GM21367 (cell line): ENCODE results near the gene MRS2.
"Not testable (repeated sequence)": the region's sequence is repeated elsewhere in the genome, so short reads cannot be mapped to it uniquely, and the experiment has no call there.

Source experiments
- ATAC-seq: cut with Tn5 transposase; IDR thresholded peaks from one replicate; pipeline ENCODE4 v1.9.1; 2021; ENCODE audit not compliant: unreplicated experiment

MRS2 gene

GRCh38 chr6:24402697-24403500 is at the start of gene MRS2:
Gene MRS2 (plus strand): TSS chr6:24402936. CDS start chr6:24403047, 111 bp downstream.
- peak; percentile 96 for ATAC-seq

GRCh38 chr6:24353861-24354260 is 48.9 kb upstream of the MRS2 start:
- no peak for ATAC-seq

- no peak for ATAC-seq
These were observed 47.3 kb upstream of the MRS2 start for GRCh38 chr6:24355393-24355792.

- no peak for ATAC-seq
These were observed 46.3 kb upstream of the MRS2 start for GRCh38 chr6:24356310-24356973.

- no peak for ATAC-seq
These were observed 45.2 kb upstream of the MRS2 start, which contains the start of gene DCDC2 for GRCh38 chr6:24357336-24358218. Gene DCDC2 (minus strand): TSS chr6:24358059. CDS start chr6:24357750, 309 bp downstream.

GRCh38 chr6:24358219-24358821 is 44.4 kb upstream of the MRS2 start:
- no peak for ATAC-seq

- peak; percentile 84 for ATAC-seq
These were observed 42.9 kb upstream of the MRS2 start for GRCh38 chr6:24359640-24360454.

- not testable (repeated sequence) for ATAC-seq
These were observed 40.4 kb upstream of the MRS2 start for GRCh38 chr6:24362363-24362762.

GRCh38 chr6:24365103-24365633 is 37.6 kb upstream of the MRS2 start:
- ATAC-seq = not testable (repeated sequence)

- ATAC-seq = no peak
These were observed 28.1 kb upstream of the MRS2 start for GRCh38 chr6:24374612-24375011.

GRCh38 chr6:24376871-24377270 is 25.9 kb upstream of the MRS2 start:
- ATAC-seq = no peak

GRCh38 chr6:24378473-24379097 is 24.2 kb upstream of the MRS2 start:
- ATAC-seq = no peak

GRCh38 chr6:24381476-24382219 is 21.1 kb upstream of the MRS2 start:
- ATAC-seq = no peak

GRCh38 chr6:24382220-24382540 is 20.6 kb upstream of the MRS2 start:
- no peak for ATAC-seq

- ATAC-seq = not testable (repeated sequence)
These were observed 19.7 kb upstream of the MRS2 start for GRCh38 chr6:24382891-24383494.

- ATAC-seq = not testable (repeated sequence)
These were observed 18.2 kb upstream of the MRS2 start for GRCh38 chr6:24384369-24385130.

GRCh38 chr6:24385536-24386269 is 17.0 kb upstream of the MRS2 start:
- no peak for ATAC-seq
